HEK293 (cell line): Measurements from ENCODE around the gene P2RX2.

Source experiments
- BCL6B ChIP-seq: fragments of 450-650 bp; formaldehyde crosslinking; IDR thresholded peaks from 2 replicates; pipeline ENCODE4 v1.5.1; 2017; ENCODE audit warnings: missing biosample characterization, missing genetic modification characterization
- CTCF ChIP-seq: fragments of 450-650 bp; formaldehyde crosslinking; IDR thresholded peaks from 2 replicates; pipeline ENCODE4 v1.5.1; 2016; ENCODE audit warnings: missing biosample characterization, missing genetic modification characterization
- GLIS2 ChIP-seq: fragments of 450-650 bp; formaldehyde crosslinking; IDR thresholded peaks from 2 replicates; pipeline ENCODE4 v1.5.1; 2016; ENCODE audit warnings: missing biosample characterization, missing genetic modification characterization
- HOXC10 ChIP-seq: sonication (generic); formaldehyde crosslinking; IDR thresholded peaks from 2 replicates; pipeline ENCODE4 v1.8.1; 2023; ENCODE audit warnings: mild to moderate bottlenecking, missing genetic modification reagents
- REST ChIP-seq: fragments of 450-650 bp; formaldehyde crosslinking; IDR thresholded peaks from 2 replicates; pipeline ENCODE4 v1.5.1; 2016; ENCODE audit warnings: missing biosample characterization, missing genetic modification characterization
- YY1 ChIP-seq: fragments of 450-650 bp; formaldehyde crosslinking; IDR thresholded peaks from 2 replicates; pipeline ENCODE4 v1.5.1; 2018; ENCODE audit warnings: missing biosample characterization, missing genetic modification characterization
- ZIC2 ChIP-seq: fragments of 450-650 bp; formaldehyde crosslinking; IDR thresholded peaks from 2 replicates; pipeline ENCODE4 v1.5.1; 2016; ENCODE audit warnings: missing biosample characterization, missing genetic modification characterization
- ZNF280D ChIP-seq: fragments of 450-650 bp; formaldehyde crosslinking; IDR thresholded peaks from 2 replicates; pipeline ENCODE4 v1.5.1; 2016; ENCODE audit warnings: missing biosample characterization, missing genetic modification characterization
- ZNF501 ChIP-seq: fragments of 450-650 bp; formaldehyde crosslinking; IDR thresholded peaks from 2 replicates; pipeline ENCODE4 v1.5.1; 2016; ENCODE audit warnings: missing biosample characterization, missing genetic modification characterization
- ZNF610 ChIP-seq: fragments of 450-650 bp; formaldehyde crosslinking; IDR thresholded peaks from 2 replicates; pipeline ENCODE4 v1.5.1; 2016; ENCODE audit warnings: missing biosample characterization, missing genetic modification characterization, borderline replicate concordance
- ZNF664 ChIP-seq: fragments of 450-650 bp; formaldehyde crosslinking; IDR thresholded peaks from 2 replicates; pipeline ENCODE4 v1.5.1; 2016; ENCODE audit warnings: missing biosample characterization, missing genetic modification characterization
- ZNF776 ChIP-seq: fragments of 450-650 bp; formaldehyde crosslinking; IDR thresholded peaks from 2 replicates; pipeline ENCODE4 v1.5.0; 2017; ENCODE audit warnings: missing biosample characterization, missing genetic modification characterization, borderline replicate concordance
- ZSCAN16 ChIP-seq: fragments of 450-650 bp; formaldehyde crosslinking; IDR thresholded peaks from 2 replicates; pipeline ENCODE4 v1.5.1; 2016; ENCODE audit warnings: missing biosample characterization, missing genetic modification characterization

GRCh38 chr12:132658149-132658894, 39.7 kb downstream of the P2RX2 start:
- TF ChIP-seq CTCF (tag by site-specific recombination) (no peak), YY1 (tag by site-specific recombination) (no peak), ZIC2 (no peak), BCL6B (tag by site-specific recombination) (no peak), HOXC10 (CRISPR knock-in tag) (no peak), ZNF610 (tag by site-specific recombination) (no peak), ZSCAN16 (tag by site-specific recombination) (no peak), ZNF776 (no peak), GLIS2 (tag by site-specific recombination) (no peak), REST (tag by site-specific recombination) (no peak), ZNF280D (tag by site-specific recombination) (no peak), ZNF501 (tag by site-specific recombination) (no peak), ZNF664 (tag by site-specific recombination) (no peak)
